ENCODE data around the gene PLEKHA8. TPM values are rescaled to one million over a fixed set of nuclear protein-coding genes. Genes with fewer than 3 reads are reported as not detected.

Gene PLEKHA8
- total RNA-seq, 6 experiments from 2014 or later = 9.1 to 10.1 (median 9.6) TPM

GRCh38 chr7:30010021-30010420, 18.2 kb upstream of the PLEKHA8 start:
- no peak for DNase-seq
- no peaks in the 10 kb centered on the region for H3K9me3 Mint-ChIP-seq
- no peak overlapping the region for H3K27ac Mint-ChIP-seq
- TF ChIP-seq CTCF (IDR thresholded peaks at IDR 0.05) = no peak
- 0 out of 2 replicates have a peak, but pooled peaks cover 6% of the 10 kb centered on the region for H3K36me3 Mint-ChIP-seq (ENCODE audit: low read depth)
- no peaks in the 10 kb centered on the region for H3K4me1 Mint-ChIP-seq (ENCODE audit: low read depth)
- no peak overlapping the region for H3K4me3 Mint-ChIP-seq
- H3K27me3 Mint-ChIP-seq (ENCODE audit: insufficient read depth) = no peaks in the 10 kb centered on the region

GRCh38 chr7:30012757-30013156, 15.5 kb upstream of the PLEKHA8 start:
- no peak for DNase-seq
- no peak for TF ChIP-seq CTCF (IDR thresholded peaks at IDR 0.05)
- no peak overlapping the region for H3K27ac Mint-ChIP-seq
- H3K4me3 Mint-ChIP-seq = no peak overlapping the region
- H3K4me1 Mint-ChIP-seq (ENCODE audit: low read depth) = no peaks in the 10 kb centered on the region
- H3K36me3 Mint-ChIP-seq (ENCODE audit: low read depth) = 0 out of 2 replicates have a peak, but pooled peaks cover 6% of the 10 kb centered on the region
- no peaks in the 10 kb centered on the region; the same call in 1 of the 2 replicates for H3K27me3 Mint-ChIP-seq (ENCODE audit: insufficient read depth)
- H3K9me3 Mint-ChIP-seq = no peaks in the 10 kb centered on the region

GRCh38 chr7:30018451-30018850, 9.8 kb upstream of the PLEKHA8 start:
- H3K9me3 Mint-ChIP-seq = no peaks in the 10 kb centered on the region
- H3K27me3 Mint-ChIP-seq (ENCODE audit: insufficient read depth) = no peaks in the 10 kb centered on the region; the same call in 1 of the 2 replicates
- peaks cover 6% of the 10 kb centered on the region for H3K36me3 Mint-ChIP-seq (ENCODE audit: low read depth)
- no peak for DNase-seq
- peaks cover 42% of the 10 kb centered on the region for H3K4me1 Mint-ChIP-seq (ENCODE audit: low read depth)
- TF ChIP-seq CTCF (IDR thresholded peaks at IDR 0.05) = no peak
- H3K27ac Mint-ChIP-seq = peak overlapping the region; percentile 10; the same call in 1 of the 2 replicates
- H3K4me3 Mint-ChIP-seq = no peak overlapping the region

GRCh38 chr7:30019387-30019786, 8.8 kb upstream of the PLEKHA8 start:
- TF ChIP-seq CTCF (IDR thresholded peaks at IDR 0.05) = peak; percentile 56
- H3K4me1 Mint-ChIP-seq (ENCODE audit: low read depth) = peaks cover 48% of the 10 kb centered on the region
- peak overlapping the region; percentile 35; the same call in 1 of the 2 replicates for H3K27ac Mint-ChIP-seq
- no peak for DNase-seq
- H3K27me3 Mint-ChIP-seq (ENCODE audit: insufficient read depth) = no peaks in the 10 kb centered on the region; the same call in 1 of the 2 replicates
- H3K9me3 Mint-ChIP-seq = no peaks in the 10 kb centered on the region
- H3K4me3 Mint-ChIP-seq = no peak overlapping the region
- peaks cover 11% of the 10 kb centered on the region for H3K36me3 Mint-ChIP-seq (ENCODE audit: low read depth)

GRCh38 chr7:30019960-30020359, 8.3 kb upstream of the PLEKHA8 start:
- Mint-ChIP-seq H3K4me1 (ENCODE audit: low read depth) (peaks cover 54% of the 10 kb centered on the region), H3K36me3 (ENCODE audit: low read depth) (peaks cover 11% of the 10 kb centered on the region), H3K4me3 (no peak overlapping the region), H3K9me3 (no peaks in the 10 kb centered on the region), H3K27ac (peak overlapping the region; percentile 35; the same call in 1 of the 2 replicates), H3K27me3 (ENCODE audit: insufficient read depth) (no peaks in the 10 kb centered on the region; the same call in 1 of the 2 replicates)
- no peak for DNase-seq
- TF ChIP-seq CTCF (IDR thresholded peaks at IDR 0.05) = no peak

Data from HFFc6 (cell line).